HG03571 (cell line): ENCODE data around the gene MINDY4B.

Source experiments
- ATAC-seq: cut with Tn5 transposase; IDR thresholded peaks from one replicate; pipeline ENCODE4 v1.9.1; 2021; ENCODE audit not compliant: unreplicated experiment

The MINDY4B gene

GRCh38 chr3:150905339-150905738, at the start of gene MINDY4B:
TSS of gene MINDY4B (minus strand) at chr3:150905439. CDS start at chr3:150905439, 0 bp downstream.
- no peak for ATAC-seq

GRCh38 chr3:150951923-150952322, 46.7 kb upstream of the MINDY4B start:
- ATAC-seq, result no peak

- ATAC-seq, result no peak
Measured at GRCh38 chr3:150945226-150946032, 40.2 kb upstream of the MINDY4B start.

GRCh38 chr3:150942221-150942620, 37.0 kb upstream of the MINDY4B start:
- no peak for ATAC-seq

GRCh38 chr3:150936693-150937092, 31.5 kb upstream of the MINDY4B start:
- ATAC-seq, result peak; percentile 72

GRCh38 chr3:150933473-150933995, 28.3 kb upstream of the MINDY4B start:
- ATAC-seq, result no peak

- ATAC-seq, result no peak
Measured at GRCh38 chr3:150931745-150932144, 26.5 kb upstream of the MINDY4B start.

GRCh38 chr3:150930839-150931238, 25.6 kb upstream of the MINDY4B start:
- no peak for ATAC-seq

- ATAC-seq, result no peak
Measured at GRCh38 chr3:150928234-150928633, 23.0 kb upstream of the MINDY4B start.

- no peak for ATAC-seq
Measured at GRCh38 chr3:150926328-150926727, 21.1 kb upstream of the MINDY4B start.

GRCh38 chr3:150925751-150926201, 20.5 kb upstream of the MINDY4B start:
- peak; percentile 84 for ATAC-seq

- ATAC-seq, result no peak
Measured at GRCh38 chr3:150922611-150923010, 17.4 kb upstream of the MINDY4B start.

GRCh38 chr3:150921209-150921608, 16.0 kb upstream of the MINDY4B start:
- no peak for ATAC-seq

- ATAC-seq, result no peak
Measured at GRCh38 chr3:150920236-150920635, 15.0 kb upstream of the MINDY4B start.

GRCh38 chr3:150917951-150918350, 12.7 kb upstream of the MINDY4B start:
- no peak for ATAC-seq

- ATAC-seq, result no peak
Measured at GRCh38 chr3:150913133-150913922, 8.1 kb upstream of the MINDY4B start.

GRCh38 chr3:150912501-150912900, 7.3 kb upstream of the MINDY4B start:
- no peak for ATAC-seq

- no peak for ATAC-seq
Measured at GRCh38 chr3:150911771-150912170, 6.5 kb upstream of the MINDY4B start.

GRCh38 chr3:150906461-150906860, 1.2 kb upstream of the MINDY4B start:
- ATAC-seq, result no peak

GRCh38 chr3:150905746-150906145, 507 bp upstream of the MINDY4B start:
- no peak for ATAC-seq

GRCh38 chr3:150902988-150903387, 2.3 kb downstream of the MINDY4B start:
- no peak for ATAC-seq

GRCh38 chr3:150901793-150902192, 3.4 kb downstream of the MINDY4B start:
- ATAC-seq, result no peak
